ENCODE results near the gene C4BPA. TPM values are rescaled to one million over a fixed set of nuclear protein-coding genes. Genes with fewer than 3 reads are reported as not detected.

C4BPA gene
- total RNA-seq, 1 experiment from 2014 or later, result not detected

DNA sequence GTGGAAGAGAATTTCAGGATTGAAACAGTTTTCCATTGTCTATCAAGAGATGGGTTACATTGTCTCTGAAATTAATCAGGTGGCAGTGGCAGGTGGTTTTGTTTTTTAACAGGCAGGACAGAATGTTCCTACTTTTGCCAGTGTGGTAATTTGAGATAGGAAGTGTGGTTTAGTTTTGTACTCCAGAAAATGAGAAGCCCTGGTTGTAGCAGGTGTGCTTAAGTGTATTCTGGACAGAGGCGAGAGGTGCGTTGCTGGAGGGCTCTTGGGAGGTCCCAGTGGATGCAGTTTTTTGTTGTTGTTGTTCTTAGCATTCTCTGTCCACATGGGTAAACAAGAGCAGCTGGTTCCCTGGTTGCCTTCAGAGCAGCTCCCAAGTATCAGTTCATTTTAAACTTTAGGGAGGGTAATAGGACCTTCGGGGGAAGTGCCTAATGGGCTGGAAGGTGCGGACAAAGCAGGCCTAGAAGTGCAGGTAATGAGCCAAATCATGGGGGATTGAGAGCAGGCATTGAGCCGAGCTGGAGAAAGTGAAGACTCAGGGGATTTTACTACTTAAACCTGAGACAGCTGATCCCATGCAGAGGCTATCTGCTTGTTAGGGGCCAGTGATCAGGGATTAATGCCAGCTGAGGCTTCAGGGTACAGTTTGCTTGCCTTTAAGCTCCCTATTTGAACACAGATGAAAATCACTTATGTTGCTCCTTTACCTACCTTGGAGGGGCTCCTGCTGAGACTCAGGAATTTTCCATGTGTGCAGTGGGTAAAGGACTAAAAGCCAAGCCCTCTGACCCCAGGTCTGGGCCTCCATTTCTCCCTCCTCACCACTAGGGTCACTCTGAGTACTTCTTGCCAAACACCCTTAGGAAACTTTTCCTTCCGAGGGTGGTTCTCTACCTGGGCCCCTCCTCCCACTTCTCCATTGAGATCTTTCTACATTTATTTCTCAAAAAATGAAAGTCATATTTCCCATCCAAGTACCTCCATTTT lies 44.9 kb upstream of the C4BPA start:
- TF ChIP-seq EZH2 (IDR thresholded peaks at IDR 0.05; ENCODE audit: low read length, unreplicated experiment), result no peak
- TF ChIP-seq CTCF (conservative IDR thresholded peaks at IDR 0.05; ENCODE audit: low read depth, low read length), result peak; percentile 35; the same call in 1 of the 2 replicates
- TF ChIP-seq EZH2phosphoT487 (IDR thresholded peaks at IDR 0.05; ENCODE audit: borderline replicate concordance, low read length), result no peak
- Histone ChIP-seq H3K36me3 (ENCODE audit: low read depth, low read length) (peaks cover 41% of the 10 kb centered on the region), H4K20me1 (ENCODE audit: low read length) (no peaks in the 10 kb centered on the region), H3K9me2 (replicated peaks; ENCODE audit: low read length) (no peaks in the 10 kb centered on the region), H3K27me3 (ENCODE audit: low read length) (no peaks in the 10 kb centered on the region), H3K9me3 (ENCODE audit: low read length) (no peaks in the 10 kb centered on the region), H3K27ac (ENCODE audit: low read length) (no peak overlapping the region), H3F3A (ENCODE audit: low read length, unreplicated experiment) (no peaks in the 10 kb centered on the region), H3K4me3 (ENCODE audit: low read length) (no peak overlapping the region), H2AFZ (ENCODE audit: low read length) (no peak overlapping the region), H3K9ac (ENCODE audit: low read length) (no peak overlapping the region), H3K4me1 (ENCODE audit: insufficient read depth, low read length) (peaks cover 19% of the 10 kb centered on the region), H3K4me2 (ENCODE audit: low read length) (no peak overlapping the region), H3K79me2 (ENCODE audit: low read length) (peaks cover 20% of the 10 kb centered on the region)
- POLR2A ChIA-PET (ENCODE audit: unreplicated experiment), result interaction anchor here (0.6 kb wide), 1 partner anchor 27 kb away, joined by 3 read pairs; no protein-coding TSS in a partner anchor
- intact Hi-C loops (cut with micrococcal nuclease), result loop anchor here (10.0 kb wide), 2 partner anchors 374 to 424 kb away; partner anchors contain the start of genes DYRK3 and MAPKAPK2
- CTCF ChIA-PET, result interaction anchor here (1.1 kb wide), 1 partner anchor 12 kb away, joined by 5 read pairs; no protein-coding TSS in a partner anchor
- BruUV-seq (replicated peaks), result no TSS peak
- DNase-seq (no peak), ATAC-seq (no peak; the same call in 1 of the 2 replicates)

GRCh38 chr1:207059881-207060280 lies 44.2 kb upstream of the C4BPA start:
- Histone ChIP-seq H3F3A (ENCODE audit: low read length, unreplicated experiment) (no peaks in the 10 kb centered on the region), H3K9me3 (ENCODE audit: low read length) (no peaks in the 10 kb centered on the region), H4K20me1 (ENCODE audit: low read length) (no peaks in the 10 kb centered on the region), H3K27ac (ENCODE audit: low read length) (no peak overlapping the region), H3K79me2 (ENCODE audit: low read length) (peaks cover 13% of the 10 kb centered on the region), H3K36me3 (ENCODE audit: low read depth, low read length) (peaks cover 47% of the 10 kb centered on the region), H3K4me2 (ENCODE audit: low read length) (no peak overlapping the region), H3K27me3 (ENCODE audit: low read length) (no peaks in the 10 kb centered on the region), H3K4me3 (ENCODE audit: low read length) (no peak overlapping the region), H3K4me1 (ENCODE audit: insufficient read depth, low read length) (peaks cover 12% of the 10 kb centered on the region), H2AFZ (ENCODE audit: low read length) (no peak overlapping the region), H3K9me2 (replicated peaks; ENCODE audit: low read length) (no peaks in the 10 kb centered on the region), H3K9ac (ENCODE audit: low read length) (no peak overlapping the region)
- intact Hi-C loops (cut with micrococcal nuclease), result loop anchor here (10.0 kb wide), 2 partner anchors 375 to 425 kb away; partner anchors contain the start of genes DYRK3 and MAPKAPK2
- DNase-seq (no peak), ATAC-seq (no peak)
- ChIA-PET CTCF (no interaction called here), POLR2A (ENCODE audit: unreplicated experiment) (no interaction called here)
- TF ChIP-seq EZH2 (IDR thresholded peaks at IDR 0.05; ENCODE audit: low read length, unreplicated experiment) (no peak), CTCF (conservative IDR thresholded peaks at IDR 0.05; ENCODE audit: low read depth, low read length) (no peak), EZH2phosphoT487 (IDR thresholded peaks at IDR 0.05; ENCODE audit: borderline replicate concordance, low read length) (no peak)
- no TSS peak for BruUV-seq (replicated peaks)
